HL-60 (cell line): ENCODE measurements around the gene CASTOR1.

Experiments
- DNase-seq, 2 experiments: peaks; one replicate each; pipeline ENCODE4 v3.0.0-alpha.2; 2010 to 2020; ENCODE audit warnings: low read depth in 1 of 2, low spot score in 1 of 2
- H3K27ac ChIP-seq: fragments of 250-450 bp; sonication (Bioruptor Pico); replicated peaks from 2 replicates; pipeline ENCODE4 v1.5.1; 2020; ENCODE audit warnings: mild to moderate bottlenecking, moderate library complexity
- H3K27me3 ChIP-seq: fragments of 250-450 bp; sonication (Bioruptor Pico); 2 replicates; pipeline ENCODE4 v1.5.1; 2021; ENCODE audit warnings: mild to moderate bottlenecking, moderate library complexity; ENCODE audit not compliant: insufficient read depth, poor library complexity, severe bottlenecking
- H3K4me3 ChIP-seq: replicated peaks from 2 replicates; pipeline ENCODE4 v1.5.1; 2011; ENCODE audit warnings: mild to moderate bottlenecking, control low read depth, low read length; ENCODE audit not compliant: insufficient read depth
- CTCF ChIP-seq: IDR thresholded peaks from one replicate; pipeline ENCODE4 v1.5.1; 2011; ENCODE audit warnings: low read length, control low read depth, inconsistent platforms; ENCODE audit not compliant: insufficient read depth
- GABPA ChIP-seq: IDR thresholded peaks from 2 replicates; pipeline ENCODE4 v1.6.1; 2012; ENCODE audit warnings: low read depth
- POLR2AphosphoS5 ChIP-seq: IDR thresholded peaks from 2 replicates; pipeline ENCODE4 v1.6.1; 2012; ENCODE audit warnings: low read depth
- SPI1 ChIP-seq: IDR thresholded peaks from 2 replicates; pipeline ENCODE4 v1.6.1; 2012; ENCODE audit warnings: low read depth, mild to moderate bottlenecking, borderline replicate concordance
- TF ChIP-seq, protein P1 (sequence below): IDR thresholded peaks from 2 replicates; pipeline ENCODE4 v1.6.1; 2012; ENCODE audit warnings: low read depth; ENCODE audit not compliant: insufficient replicate concordance

CASTOR1 gene

DNA sequence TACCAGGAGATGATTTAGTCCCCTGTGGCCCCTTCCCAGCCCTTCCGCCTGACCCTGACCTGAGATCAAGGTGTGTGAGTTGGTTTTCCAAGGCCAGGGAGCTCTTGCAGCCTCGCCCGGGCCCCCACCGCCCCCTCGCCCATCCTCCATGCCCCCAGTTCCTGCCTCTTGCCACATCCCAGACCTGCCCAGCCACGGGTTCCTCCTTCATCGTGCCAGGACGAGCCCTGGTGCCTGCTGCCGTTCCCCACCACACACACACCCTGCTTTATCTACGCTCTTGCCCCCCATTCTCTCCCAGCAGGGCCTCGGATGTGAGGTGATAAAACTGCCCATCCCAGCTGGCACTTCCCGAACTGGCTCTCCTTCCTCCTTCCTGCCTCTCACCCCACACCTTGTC, 41.3 kb downstream of the CASTOR1 start:
- TF ChIP-seq, protein P1, sequence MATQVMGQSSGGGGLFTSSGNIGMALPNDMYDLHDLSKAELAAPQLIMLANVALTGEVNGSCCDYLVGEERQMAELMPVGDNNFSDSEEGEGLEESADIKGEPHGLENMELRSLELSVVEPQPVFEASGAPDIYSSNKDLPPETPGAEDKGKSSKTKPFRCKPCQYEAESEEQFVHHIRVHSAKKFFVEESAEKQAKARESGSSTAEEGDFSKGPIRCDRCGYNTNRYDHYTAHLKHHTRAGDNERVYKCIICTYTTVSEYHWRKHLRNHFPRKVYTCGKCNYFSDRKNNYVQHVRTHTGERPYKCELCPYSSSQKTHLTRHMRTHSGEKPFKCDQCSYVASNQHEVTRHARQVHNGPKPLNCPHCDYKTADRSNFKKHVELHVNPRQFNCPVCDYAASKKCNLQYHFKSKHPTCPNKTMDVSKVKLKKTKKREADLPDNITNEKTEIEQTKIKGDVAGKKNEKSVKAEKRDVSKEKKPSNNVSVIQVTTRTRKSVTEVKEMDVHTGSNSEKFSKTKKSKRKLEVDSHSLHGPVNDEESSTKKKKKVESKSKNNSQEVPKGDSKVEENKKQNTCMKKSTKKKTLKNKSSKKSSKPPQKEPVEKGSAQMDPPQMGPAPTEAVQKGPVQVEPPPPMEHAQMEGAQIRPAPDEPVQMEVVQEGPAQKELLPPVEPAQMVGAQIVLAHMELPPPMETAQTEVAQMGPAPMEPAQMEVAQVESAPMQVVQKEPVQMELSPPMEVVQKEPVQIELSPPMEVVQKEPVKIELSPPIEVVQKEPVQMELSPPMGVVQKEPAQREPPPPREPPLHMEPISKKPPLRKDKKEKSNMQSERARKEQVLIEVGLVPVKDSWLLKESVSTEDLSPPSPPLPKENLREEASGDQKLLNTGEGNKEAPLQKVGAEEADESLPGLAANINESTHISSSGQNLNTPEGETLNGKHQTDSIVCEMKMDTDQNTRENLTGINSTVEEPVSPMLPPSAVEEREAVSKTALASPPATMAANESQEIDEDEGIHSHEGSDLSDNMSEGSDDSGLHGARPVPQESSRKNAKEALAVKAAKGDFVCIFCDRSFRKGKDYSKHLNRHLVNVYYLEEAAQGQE: no peak
- no peak for TF ChIP-seq CTCF
- TF ChIP-seq POLR2AphosphoS5: no peak
- no peak for TF ChIP-seq SPI1
- Histone ChIP-seq H3K27me3 (peaks cover 29% of the 10 kb centered on the region), H3K27ac (no peak overlapping the region), H3K4me3 (no peak overlapping the region)
- no peak for DNase-seq

- DNase-seq: no peak
- peaks cover 29% of the 10 kb centered on the region for H3K27me3 ChIP-seq
- H3K4me3 ChIP-seq: no peak overlapping the region
Observed at GRCh38 chr22:30247561-30247960, 41.7 kb downstream of the CASTOR1 start.

DNA sequence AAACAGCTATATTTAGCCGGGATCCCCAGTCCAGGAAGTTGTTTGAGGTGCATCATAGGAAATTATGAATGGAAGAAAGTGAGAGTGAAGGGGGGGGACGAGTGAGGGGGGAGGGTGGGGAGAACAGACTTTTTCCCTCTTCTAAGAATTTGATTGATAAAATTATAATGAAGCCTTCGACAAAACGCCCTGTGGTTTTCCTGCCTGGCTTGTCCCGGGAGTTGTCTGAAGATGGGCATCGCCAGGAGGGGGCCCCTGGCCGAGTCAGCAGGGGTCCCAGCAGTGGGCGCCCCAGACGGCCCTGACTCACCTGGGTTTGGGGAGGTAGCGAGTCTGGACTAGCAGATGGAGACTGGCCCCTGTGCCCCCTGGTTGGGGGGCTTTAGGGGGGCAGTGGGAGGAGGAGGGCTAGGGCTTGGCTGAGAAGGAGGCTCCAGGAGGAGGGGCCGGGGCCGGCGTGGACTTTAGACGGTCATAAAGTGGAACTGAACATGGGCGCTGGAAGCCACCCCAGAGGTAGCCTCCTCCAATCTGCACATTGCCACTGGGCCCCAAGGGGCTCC, 42.4 kb downstream of the CASTOR1 start:
- TF ChIP-seq POLR2AphosphoS5: no peak
- no peak for TF ChIP-seq SPI1
- TF ChIP-seq GABPA: no peak
- TF ChIP-seq CTCF: no peak
- TF ChIP-seq, protein P1: no peak
- H3K27me3 ChIP-seq: peaks cover 29% of the 10 kb centered on the region
- H3K4me3 ChIP-seq: no peak overlapping the region
- DNase-seq: no peak
- no peak overlapping the region for H3K27ac ChIP-seq

More at GRCh38 chr22:30247561-30247960, 41.7 kb downstream of the CASTOR1 start:
- H3K27ac ChIP-seq: no peak overlapping the region
- TF ChIP-seq, protein P1: no peak
- TF ChIP-seq SPI1 (no peak), GABPA (no peak), CTCF (no peak), POLR2AphosphoS5 (no peak)
